KMS-11 (cell line): Measurements from ENCODE around the gene BNC2.
"Not testable (repeated sequence)": the region's sequence is repeated elsewhere in the genome, so short reads cannot be mapped to it uniquely, and the experiment has no call there.

Source experiments
- H2AFZ ChIP-seq: fragments of 200-600 bp; sonication (generic); 2 replicates; pipeline ENCODE4 v1.6.1; 2016; ENCODE audit warnings: antibody characterized with exemption, mixed run types, low read depth
- H3K27ac ChIP-seq: fragments of 200-600 bp; sonication (generic); 2 replicates; pipeline ENCODE4 v1.6.1; 2016; ENCODE audit warnings: mild to moderate bottlenecking, mixed run types
- H3K27me3 ChIP-seq: fragments of 200-600 bp; sonication (generic); 2 replicates; pipeline ENCODE4 v1.6.1; 2017; ENCODE audit warnings: mild to moderate bottlenecking, low read depth, mixed run types, moderate library complexity; ENCODE audit not compliant: insufficient read depth
- H3K36me3 ChIP-seq: fragments of 200-600 bp; sonication (generic); 2 replicates; pipeline ENCODE4 v1.6.1; 2017; ENCODE audit warnings: mild to moderate bottlenecking, mixed run types; ENCODE audit not compliant: insufficient read depth
- H3K4me1 ChIP-seq: fragments of 200-600 bp; sonication (generic); 2 replicates; pipeline ENCODE4 v1.6.1; 2016; ENCODE audit warnings: mild to moderate bottlenecking, low read depth, mixed run types; ENCODE audit not compliant: poor library complexity, severe bottlenecking
- H3K4me2 ChIP-seq: fragments of 200-600 bp; sonication (generic); 2 replicates; pipeline ENCODE4 v1.7.0; 2016; ENCODE audit warnings: mild to moderate bottlenecking, mixed run types
- H3K4me3 ChIP-seq: fragments of 200-600 bp; sonication (generic); IDR thresholded peaks from 2 replicates; pipeline ENCODE4 v1.6.1; 2017; ENCODE audit warnings: low read depth, low read length, mixed read lengths; ENCODE audit not compliant: insufficient read depth
- H3K79me2 ChIP-seq: fragments of 200-600 bp; sonication (generic); 2 replicates; pipeline ENCODE4 v1.6.1; 2016; ENCODE audit warnings: low read depth, mixed run types; ENCODE audit not compliant: insufficient read depth
- H3K9ac ChIP-seq: fragments of 200-600 bp; sonication (generic); 2 replicates; pipeline ENCODE4 v1.6.1; 2016; ENCODE audit warnings: mild to moderate bottlenecking, mixed run types
- H4K20me1 ChIP-seq: fragments of 200-600 bp; sonication (generic); 2 replicates; pipeline ENCODE4 v1.6.1; 2016; ENCODE audit warnings: mild to moderate bottlenecking, mixed run types; ENCODE audit not compliant: insufficient read depth
- TF ChIP-seq, protein P1 (sequence below): fragments of 200-600 bp; sonication (generic); conservative IDR thresholded peaks from 2 replicates; pipeline ENCODE4 v1.6.1; 2017; ENCODE audit warnings: low read depth, mild to moderate bottlenecking, antibody characterized with exemption, low read length, moderate library complexity, mixed read lengths

The BNC2 gene, protein sequence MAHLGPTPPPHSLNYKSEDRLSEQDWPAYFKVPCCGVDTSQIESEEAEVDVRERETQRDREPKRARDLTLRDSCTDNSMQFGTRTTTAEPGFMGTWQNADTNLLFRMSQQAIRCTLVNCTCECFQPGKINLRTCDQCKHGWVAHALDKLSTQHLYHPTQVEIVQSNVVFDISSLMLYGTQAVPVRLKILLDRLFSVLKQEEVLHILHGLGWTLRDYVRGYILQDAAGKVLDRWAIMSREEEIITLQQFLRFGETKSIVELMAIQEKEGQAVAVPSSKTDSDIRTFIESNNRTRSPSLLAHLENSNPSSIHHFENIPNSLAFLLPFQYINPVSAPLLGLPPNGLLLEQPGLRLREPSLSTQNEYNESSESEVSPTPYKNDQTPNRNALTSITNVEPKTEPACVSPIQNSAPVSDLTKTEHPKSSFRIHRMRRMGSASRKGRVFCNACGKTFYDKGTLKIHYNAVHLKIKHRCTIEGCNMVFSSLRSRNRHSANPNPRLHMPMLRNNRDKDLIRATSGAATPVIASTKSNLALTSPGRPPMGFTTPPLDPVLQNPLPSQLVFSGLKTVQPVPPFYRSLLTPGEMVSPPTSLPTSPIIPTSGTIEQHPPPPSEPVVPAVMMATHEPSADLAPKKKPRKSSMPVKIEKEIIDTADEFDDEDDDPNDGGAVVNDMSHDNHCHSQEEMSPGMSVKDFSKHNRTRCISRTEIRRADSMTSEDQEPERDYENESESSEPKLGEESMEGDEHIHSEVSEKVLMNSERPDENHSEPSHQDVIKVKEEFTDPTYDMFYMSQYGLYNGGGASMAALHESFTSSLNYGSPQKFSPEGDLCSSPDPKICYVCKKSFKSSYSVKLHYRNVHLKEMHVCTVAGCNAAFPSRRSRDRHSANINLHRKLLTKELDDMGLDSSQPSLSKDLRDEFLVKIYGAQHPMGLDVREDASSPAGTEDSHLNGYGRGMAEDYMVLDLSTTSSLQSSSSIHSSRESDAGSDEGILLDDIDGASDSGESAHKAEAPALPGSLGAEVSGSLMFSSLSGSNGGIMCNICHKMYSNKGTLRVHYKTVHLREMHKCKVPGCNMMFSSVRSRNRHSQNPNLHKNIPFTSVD

DNA sequence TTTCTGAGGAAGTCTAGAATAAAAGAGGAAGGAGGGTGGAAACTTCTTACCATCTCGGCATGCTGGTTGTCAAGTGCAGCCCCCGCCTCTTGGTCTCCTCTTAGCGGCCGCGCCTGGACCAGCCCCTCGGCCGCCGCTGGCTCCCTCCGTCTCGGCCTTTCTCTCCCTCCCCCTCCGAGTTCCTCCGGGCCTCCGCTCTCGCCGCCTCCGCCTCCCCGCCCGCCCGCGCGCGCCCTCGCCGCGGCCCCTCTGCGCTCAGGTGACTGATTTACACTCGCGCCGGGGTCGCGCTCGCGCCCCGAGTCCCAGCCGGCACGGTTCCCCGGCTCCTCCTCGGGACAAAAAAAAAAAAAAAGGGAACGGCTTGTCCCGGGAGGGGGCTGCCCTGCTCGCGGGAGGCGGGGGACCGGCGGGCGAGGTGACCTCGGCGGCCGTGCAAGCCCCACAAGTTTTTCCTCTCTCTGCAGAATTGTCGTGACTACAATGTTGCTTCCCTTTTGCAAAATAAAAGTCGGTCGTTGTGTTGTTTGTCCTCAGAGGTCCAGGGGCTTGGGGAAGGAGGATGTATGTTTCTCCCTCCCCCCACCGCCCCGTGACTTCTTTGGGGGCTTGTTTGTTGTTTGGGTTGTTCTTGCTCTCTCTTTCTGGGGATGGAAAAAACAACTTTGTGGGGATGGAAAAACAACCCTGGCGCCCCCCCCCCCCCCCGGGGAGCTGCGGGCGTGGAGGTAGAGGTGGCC lies at the start of gene BNC2:
BNC2 (minus strand) TSS at position 75 of the 740 bp plus-strand sequence; CDS start at position 53, 22 bp downstream.
- H3K4me1 ChIP-seq = peaks cover 5% of the 10 kb centered on the region
- H3K27ac ChIP-seq = no peak within 1 kb of the TSS
- TF ChIP-seq, protein P1, sequence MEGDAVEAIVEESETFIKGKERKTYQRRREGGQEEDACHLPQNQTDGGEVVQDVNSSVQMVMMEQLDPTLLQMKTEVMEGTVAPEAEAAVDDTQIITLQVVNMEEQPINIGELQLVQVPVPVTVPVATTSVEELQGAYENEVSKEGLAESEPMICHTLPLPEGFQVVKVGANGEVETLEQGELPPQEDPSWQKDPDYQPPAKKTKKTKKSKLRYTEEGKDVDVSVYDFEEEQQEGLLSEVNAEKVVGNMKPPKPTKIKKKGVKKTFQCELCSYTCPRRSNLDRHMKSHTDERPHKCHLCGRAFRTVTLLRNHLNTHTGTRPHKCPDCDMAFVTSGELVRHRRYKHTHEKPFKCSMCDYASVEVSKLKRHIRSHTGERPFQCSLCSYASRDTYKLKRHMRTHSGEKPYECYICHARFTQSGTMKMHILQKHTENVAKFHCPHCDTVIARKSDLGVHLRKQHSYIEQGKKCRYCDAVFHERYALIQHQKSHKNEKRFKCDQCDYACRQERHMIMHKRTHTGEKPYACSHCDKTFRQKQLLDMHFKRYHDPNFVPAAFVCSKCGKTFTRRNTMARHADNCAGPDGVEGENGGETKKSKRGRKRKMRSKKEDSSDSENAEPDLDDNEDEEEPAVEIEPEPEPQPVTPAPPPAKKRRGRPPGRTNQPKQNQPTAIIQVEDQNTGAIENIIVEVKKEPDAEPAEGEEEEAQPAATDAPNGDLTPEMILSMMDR = no peak
- no peaks in the 10 kb centered on the region for H3K27me3 ChIP-seq
- H3K4me2 ChIP-seq = peak within 1 kb of the TSS; percentile 86
- H3K9ac ChIP-seq = peak within 1 kb of the TSS; percentile 66
- H3K4me3 ChIP-seq = no peak within 1 kb of the TSS
- no peaks in the 10 kb centered on the region for H4K20me1 ChIP-seq
- H3K36me3 ChIP-seq = no peaks in the 10 kb centered on the region
- no peaks in the 10 kb centered on the region for H3K79me2 ChIP-seq
- H2AFZ ChIP-seq = peak within 1 kb of the TSS; percentile 97

DNA sequence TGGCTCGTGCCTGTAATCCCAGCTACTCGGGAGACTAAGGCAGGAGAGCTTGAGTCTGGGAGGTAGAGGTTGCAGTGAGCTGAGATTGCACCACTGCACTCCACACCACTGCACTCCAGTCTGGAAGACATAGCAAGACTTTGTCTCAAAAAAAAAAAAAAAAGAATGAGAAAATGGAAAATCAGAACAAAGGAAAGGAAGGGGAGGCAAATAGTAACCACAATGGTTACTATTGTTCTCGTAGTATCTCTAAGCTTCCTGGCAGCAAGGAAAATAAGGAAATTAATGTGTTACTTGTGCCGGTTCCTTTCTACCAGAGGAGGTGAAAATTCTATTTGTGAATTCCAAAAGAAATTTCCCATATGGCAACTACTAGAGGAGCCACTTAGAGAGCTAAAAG lies 48.5 kb upstream of the BNC2 start:
- H3K4me2 ChIP-seq = no peak overlapping the region
- H3K9ac ChIP-seq = no peak overlapping the region
- TF ChIP-seq, protein P1 = no peak
- no peaks in the 10 kb centered on the region for H3K27me3 ChIP-seq
- no peaks in the 10 kb centered on the region for H3K79me2 ChIP-seq
- H3K4me3 ChIP-seq = no peak overlapping the region
- H3K27ac ChIP-seq = no peak overlapping the region
- no peaks in the 10 kb centered on the region for H3K36me3 ChIP-seq
- no peak overlapping the region for H2AFZ ChIP-seq
- no peaks in the 10 kb centered on the region for H4K20me1 ChIP-seq
- H3K4me1 ChIP-seq = no peaks in the 10 kb centered on the region

DNA sequence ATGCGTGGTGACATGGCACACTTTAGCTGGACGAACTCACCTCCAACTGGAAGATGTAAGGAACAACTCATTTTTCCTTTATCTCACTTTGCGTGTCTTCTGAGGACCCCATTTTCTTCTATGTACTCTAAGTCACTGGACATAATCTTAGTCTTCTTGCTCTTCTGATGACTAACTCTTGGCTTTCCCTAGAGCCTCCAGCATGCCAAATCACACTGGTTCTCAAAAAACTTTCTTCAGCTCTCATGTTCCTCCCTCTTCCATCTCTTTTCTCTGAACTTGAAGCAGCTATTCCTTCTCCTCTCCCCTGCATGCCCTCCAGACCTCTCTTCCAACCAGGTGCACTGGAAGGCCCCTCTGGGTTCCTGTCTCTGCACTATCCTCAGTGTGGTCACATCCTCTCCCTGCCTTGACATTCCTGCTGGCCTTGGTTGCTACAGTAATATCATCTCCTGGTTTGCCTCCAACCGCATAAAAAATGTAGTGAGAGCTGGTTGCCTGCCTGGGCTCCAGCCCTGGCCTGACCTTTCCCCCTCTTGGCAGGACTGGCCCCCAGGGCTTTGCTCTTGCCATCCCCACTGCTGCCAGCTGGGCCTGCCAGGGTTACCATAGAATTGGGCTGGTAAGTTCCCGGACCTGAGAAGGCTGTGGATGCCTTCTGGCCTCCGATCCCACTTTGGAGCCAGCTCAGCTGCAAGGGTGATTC lies 44.8 kb upstream of the BNC2 start:
- Histone ChIP-seq H3K4me1 (no peaks in the 10 kb centered on the region), H3K36me3 (no peaks in the 10 kb centered on the region), H2AFZ (no peak overlapping the region), H3K79me2 (no peaks in the 10 kb centered on the region), H3K27ac (no peak overlapping the region), H3K9ac (no peak overlapping the region), H3K27me3 (no peaks in the 10 kb centered on the region), H3K4me2 (no peak overlapping the region), H4K20me1 (no peaks in the 10 kb centered on the region), H3K4me3 (no peak overlapping the region)
- TF ChIP-seq, protein P1 = no peak

DNA sequence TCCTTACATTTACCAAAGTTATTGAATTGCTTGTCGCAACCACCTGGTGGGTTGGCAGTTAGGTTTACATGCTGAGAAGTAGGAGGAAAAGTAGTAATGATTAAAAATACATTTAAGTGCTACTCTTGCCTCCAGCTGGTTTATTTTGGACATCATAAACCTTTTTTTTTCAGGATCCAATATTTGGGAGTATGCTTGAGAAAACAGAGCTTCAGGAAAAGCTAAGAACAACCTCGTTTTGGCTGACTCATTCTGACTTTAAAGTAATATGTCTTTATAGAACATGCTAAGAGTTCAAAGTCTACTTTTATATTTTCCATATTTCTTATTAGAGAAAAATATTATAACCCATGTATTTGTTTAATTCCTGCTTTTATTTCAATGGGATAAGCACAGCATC lies 41.7 kb upstream of the BNC2 start:
- TF ChIP-seq, protein P1 = no peak
- no peak overlapping the region for H3K4me2 ChIP-seq
- H3K27ac ChIP-seq = no peak overlapping the region
- no peak overlapping the region for H3K9ac ChIP-seq
- H3K27me3 ChIP-seq = no peaks in the 10 kb centered on the region
- no peak overlapping the region for H2AFZ ChIP-seq
- H3K79me2 ChIP-seq = no peaks in the 10 kb centered on the region
- no peaks in the 10 kb centered on the region for H4K20me1 ChIP-seq
- no peak overlapping the region for H3K4me3 ChIP-seq
- no peaks in the 10 kb centered on the region for H3K4me1 ChIP-seq
- no peaks in the 10 kb centered on the region for H3K36me3 ChIP-seq

DNA sequence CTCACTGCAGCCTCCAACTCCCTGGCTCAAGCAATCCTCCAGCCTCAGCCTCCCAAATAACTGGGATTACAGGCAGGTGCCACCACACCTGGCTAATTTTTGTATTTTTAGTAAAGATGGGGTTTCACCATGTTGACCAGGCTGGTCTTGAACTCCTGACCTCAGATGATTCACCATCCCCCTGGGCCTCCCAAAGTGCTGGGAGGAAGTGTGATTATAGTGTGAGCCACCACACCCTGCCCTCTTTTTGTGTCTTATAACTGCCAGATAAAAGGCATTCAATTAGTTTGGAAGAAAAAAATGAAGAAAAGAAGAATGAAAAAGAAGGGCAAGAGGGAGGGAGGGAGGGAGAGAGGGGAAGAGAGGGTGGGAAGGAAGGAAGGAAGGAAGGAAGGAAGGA lies 37.7 kb upstream of the BNC2 start:
- H3K9ac ChIP-seq, H3K4me3 ChIP-seq, H3K27ac ChIP-seq, H3K36me3 ChIP-seq, H3K4me2 ChIP-seq, H3K4me1 ChIP-seq, H4K20me1 ChIP-seq, H2AFZ ChIP-seq, H3K79me2 ChIP-seq, H3K27me3 ChIP-seq: not testable (repeated sequence)
